Natural killer cell (primary cell): ENCODE data around the gene DUSP28. TPM values are rescaled to one million over a fixed set of nuclear protein-coding genes. Genes with fewer than 3 reads are reported as not detected.
A peak's percentile ranks its signal among the peaks of the same experiment; 100 is the strongest.

Source experiments
- ATAC-seq, 3 donors: fragments of 150-1000 bp in 2 of 3; fragments of 200-7000 bp in 1 of 3; cut with Tn5 transposase; 1 replicate in 1 of 3; 2 replicates in 2 of 3; pipeline ENCODE4 v1.10.0; 2021; ENCODE audit warnings: mild to moderate bottlenecking in 2 of 3, moderate library complexity in 2 of 3
- DNase-seq, 2 donors: peaks; one replicate each; pipeline versions ENCODE4 v3.0.0 to v3.0.0-alpha.2; 2013 to 2021; ENCODE audit warnings: mixed read lengths in 1 of 2
- H3K27ac ChIP-seq: one replicate; pipeline ENCODE4 v1.5.1; 2013; ENCODE audit warnings: mild to moderate bottlenecking, low read length
- H3K27me3 ChIP-seq: one replicate; pipeline ENCODE4 v1.6.1; 2013; ENCODE audit warnings: low read length; ENCODE audit not compliant: control insufficient read depth, insufficient read depth
- H3K36me3 ChIP-seq: one replicate; pipeline ENCODE4 v1.6.1; 2013; ENCODE audit warnings: low read length; ENCODE audit not compliant: control insufficient read depth, insufficient read depth
- H3K4me1 ChIP-seq: one replicate; pipeline ENCODE4 v1.6.1; 2013; ENCODE audit warnings: low read length; ENCODE audit not compliant: control insufficient read depth, insufficient read depth
- H3K4me3 ChIP-seq: one replicate; pipeline ENCODE4 v1.5.1; 2013; ENCODE audit warnings: low read length
- H3K9me3 ChIP-seq: one replicate; pipeline ENCODE4 v1.6.1; 2013; ENCODE audit warnings: low read length; ENCODE audit not compliant: control insufficient read depth, insufficient read depth
- H3K27ac Mint-ChIP-seq, 2 donors: one replicate each; pipeline ENCODE4 v1.8.0; 2022; ENCODE audit warnings: mild to moderate bottlenecking in 2 of 2, mixed read lengths in 2 of 2, moderate library complexity in 1 of 2
- H3K27me3 Mint-ChIP-seq, 2 donors: one replicate each; pipeline ENCODE4 v1.8.0; 2022; ENCODE audit warnings: low read depth in 2 of 2, mixed read lengths in 2 of 2
- H3K36me3 Mint-ChIP-seq: one replicate; pipeline ENCODE4 v1.8.0; 2022; ENCODE audit warnings: mixed read lengths
- H3K4me1 Mint-ChIP-seq, 2 donors: one replicate each; pipeline ENCODE4 v1.8.0; 2022; ENCODE audit warnings: mixed read lengths in 2 of 2
- H3K4me3 Mint-ChIP-seq: one replicate; pipeline ENCODE4 v1.8.0; 2022; ENCODE audit warnings: mild to moderate bottlenecking, moderate library complexity, mixed read lengths
- H3K9me3 Mint-ChIP-seq, 2 donors: one replicate each; pipeline ENCODE4 v1.8.0; 2022; ENCODE audit warnings: mixed read lengths in 2 of 2
- CTCF ChIP-seq: fragments of 200-600 bp; IDR thresholded peaks from one replicate; pipeline ENCODE4 v1.8.0; 2022; ENCODE audit warnings: antibody characterized with exemption
- WGBS: methylation state at CpG from one replicate; pipeline ENCODE4 v1.1.7; 2013; ENCODE audit warnings: missing lambda C conversion rate; ENCODE audit not compliant: insufficient coverage; 5-methylcytosine and 5-hydroxymethylcytosine counted together
- intact Hi-C: fragments of 100-400 bp; cut with micrococcal nuclease; formaldehyde crosslinking; loops from one replicate; pipeline ENCODE4 v1.14.2; 2022
- total RNA-seq, 4 donors: library from RNA; stranded (reverse); fragments of 120-200 nt in 1 of 4; gene quantifications; one replicate each; pipeline versions ENCODE4 v1.2.3 to v1.2.4, GENCODE V29; 2013 to 2022

DUSP28 gene
- total RNA-seq, 3 donors from 2014 or later (not counting 1 experiment from before 2014, with no cell fraction given) = 13.5 to 25.2 (median 18.5) TPM

GRCh38 chr2:240563951-240564560 lies 3.9 kb downstream of the DUSP28 start:
- no peak for DNase-seq
- no peaks in the 10 kb centered on the region for H3K27me3 ChIP-seq
- Mint-ChIP-seq H3K4me3 (peak overlapping the region; percentile 96), H3K4me1 (peaks cover 62 to 73% of the 10 kb centered on the region in 2 donors), H3K36me3 (no peaks in the 10 kb centered on the region), H3K27ac (peak overlapping the region; percentile 99), H3K27me3 (no peaks in the 10 kb centered on the region), H3K9me3 (no peaks in the 10 kb centered on the region)
- no peaks in the 10 kb centered on the region for H3K9me3 ChIP-seq
- intact Hi-C loops = loop anchor here (10.0 kb wide), 2 partner anchors 49 to 751 kb away; partner anchors contain the start of genes HDLBP and SEPTIN2
- H3K4me1 ChIP-seq = peaks cover 74% of the 10 kb centered on the region
- WGBS = 95% methylated on average over 12 of the region's 12 CpGs
- H3K36me3 ChIP-seq = peaks cover under 1% of the 10 kb centered on the region
- no peak for TF ChIP-seq CTCF
- no peak for ATAC-seq
- peak overlapping the region; percentile 93 for H3K27ac ChIP-seq
- no peak overlapping the region for H3K4me3 ChIP-seq

- DNase-seq (peak in 1 of 2 donors; percentile 56), ATAC-seq (no peak)
- 48% methylated on average over 9 of the region's 10 CpGs for WGBS
- Histone ChIP-seq H3K9me3 (no peaks in the 10 kb centered on the region), H3K4me1 (peaks cover 74% of the 10 kb centered on the region), H3K27me3 (no peaks in the 10 kb centered on the region), H3K4me3 (peak overlapping the region; percentile 38), H3K27ac (peak overlapping the region; percentile 93), H3K36me3 (no peaks in the 10 kb centered on the region)
- intact Hi-C loops = loop anchor here (5.0 to 10.0 kb wide), 3 partner anchors 50 to 878 kb away; partner anchors contain the start of genes HDLBP and SEPTIN2
- Mint-ChIP-seq H3K36me3 (no peaks in the 10 kb centered on the region), H3K27ac (peak overlapping the region; percentile 99), H3K4me1 (peaks cover 62 to 73% of the 10 kb centered on the region in 2 donors), H3K4me3 (peak overlapping the region; percentile 96), H3K27me3 (no peaks in the 10 kb centered on the region), H3K9me3 (no peaks in the 10 kb centered on the region)
- TF ChIP-seq CTCF = no peak
These were observed 4.6 kb downstream of the DUSP28 start for GRCh38 chr2:240564561-240565332.

GRCh38 chr2:240565333-240566202 lies 5.4 kb downstream of the DUSP28 start:
- H3K36me3 ChIP-seq = no peaks in the 10 kb centered on the region
- intact Hi-C loops = loop anchor here (1.0 to 10.0 kb wide), 5 partner anchors 21 to 877 kb away; partner anchors contain the start of genes CAPN10, GPR35, HDLBP and SEPTIN2
- peak overlapping the region; percentile 99 for H3K27ac Mint-ChIP-seq
- peaks cover 82% of the 10 kb centered on the region for H3K4me1 ChIP-seq
- DNase-seq = peak; percentile 93 to 95
- WGBS = 3% methylated on average over 25 of the region's 26 CpGs
- peak overlapping the region; percentile 38 for H3K4me3 ChIP-seq
- no peaks in the 10 kb centered on the region for H3K9me3 Mint-ChIP-seq
- H3K9me3 ChIP-seq = no peaks in the 10 kb centered on the region
- peak overlapping the region; percentile 93 for H3K27ac ChIP-seq
- peak overlapping the region; percentile 96 for H3K4me3 Mint-ChIP-seq
- peak; percentile 43 to 71 (median 59) for ATAC-seq
- TF ChIP-seq CTCF = no peak
- H3K27me3 Mint-ChIP-seq = no peaks in the 10 kb centered on the region
- H3K27me3 ChIP-seq = no peaks in the 10 kb centered on the region
- H3K36me3 Mint-ChIP-seq = no peaks in the 10 kb centered on the region
- H3K4me1 Mint-ChIP-seq = peaks cover 64 to 76% of the 10 kb centered on the region in 2 donors
